GM21737 (cell line): ENCODE results near the gene ZBTB14.

Experiments
- ATAC-seq: cut with Tn5 transposase; IDR thresholded peaks from one replicate; pipeline ENCODE4 v1.9.1; 2021; ENCODE audit warnings: mild to moderate bottlenecking, moderate library complexity; ENCODE audit not compliant: unreplicated experiment

ZBTB14 gene

DNA sequence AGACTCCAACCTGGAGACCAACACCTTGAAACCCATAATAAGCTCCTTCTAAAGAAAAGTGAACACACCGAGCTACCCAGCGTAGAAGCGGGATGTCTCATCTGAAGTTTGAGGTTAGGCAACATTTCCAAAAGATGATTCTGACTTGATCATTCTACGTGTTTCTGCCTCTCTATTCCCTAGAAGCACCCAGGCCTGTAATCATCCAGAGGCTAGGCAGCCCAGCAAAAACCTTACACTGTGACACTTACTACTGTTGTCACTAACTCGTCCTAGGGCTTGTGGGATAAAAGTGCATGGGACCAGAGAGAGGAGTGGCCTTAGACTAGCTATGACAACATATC lies 1.4 kb downstream of the ZBTB14 start:
- ATAC-seq = no peak

DNA sequence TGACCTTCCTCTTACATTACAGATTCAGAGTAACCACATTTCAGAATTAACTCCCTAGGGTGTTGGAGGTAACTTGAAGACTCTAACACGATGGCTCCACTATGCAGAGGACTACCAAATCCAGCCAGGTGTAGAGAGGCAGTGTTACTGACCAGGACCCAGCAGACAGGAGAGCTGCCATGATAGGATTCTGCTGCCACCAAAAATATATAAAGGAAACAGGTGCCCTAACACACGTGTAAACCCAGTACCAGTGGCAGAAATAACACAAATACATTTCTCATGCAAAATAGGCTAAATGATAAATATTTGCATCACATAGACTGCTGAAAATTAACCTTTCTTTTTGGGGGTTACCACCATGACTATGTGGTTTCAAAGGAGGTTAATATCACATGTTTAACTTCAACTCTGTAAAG lies 7.0 kb downstream of the ZBTB14 start:
- peak; percentile 77 for ATAC-seq

DNA sequence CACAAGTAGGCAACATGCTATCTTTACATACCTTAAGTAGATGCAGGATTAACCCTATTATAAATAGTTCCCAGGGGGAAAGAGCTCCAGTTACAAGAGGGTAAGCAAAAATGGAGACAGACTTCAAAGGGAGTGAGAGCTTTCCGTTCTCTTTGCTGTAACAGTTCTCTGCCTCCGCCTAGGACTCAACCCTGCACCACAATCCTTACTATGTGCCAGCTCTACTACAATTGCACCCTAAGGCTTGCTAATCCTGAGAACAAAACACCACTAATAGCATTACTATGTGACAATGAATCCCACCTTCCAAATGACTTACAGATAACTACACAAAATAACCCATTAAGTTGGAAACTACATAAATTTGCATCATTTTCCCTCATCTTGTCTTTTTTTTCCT lies 7.7 kb downstream of the ZBTB14 start:
- no peak for ATAC-seq

DNA sequence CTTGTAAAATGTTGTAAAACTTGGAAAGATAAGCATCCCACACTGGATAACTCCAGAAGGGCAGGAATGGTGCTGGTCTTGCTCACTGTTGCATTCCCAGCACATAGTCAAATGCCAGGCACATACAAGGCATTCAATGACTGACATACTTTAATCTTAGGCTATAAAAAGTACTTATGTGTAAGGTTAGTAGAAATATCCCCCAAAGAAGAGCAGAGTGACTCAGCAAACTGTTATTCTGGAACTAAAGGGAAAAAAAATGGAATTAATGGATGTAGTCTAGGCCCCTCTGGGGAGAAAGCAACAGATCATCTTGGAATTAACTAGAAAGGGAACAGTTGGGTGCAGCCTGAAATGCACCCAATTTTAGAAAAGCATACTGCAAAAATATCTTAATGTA lies 9.0 kb downstream of the ZBTB14 start:
- no peak for ATAC-seq

DNA sequence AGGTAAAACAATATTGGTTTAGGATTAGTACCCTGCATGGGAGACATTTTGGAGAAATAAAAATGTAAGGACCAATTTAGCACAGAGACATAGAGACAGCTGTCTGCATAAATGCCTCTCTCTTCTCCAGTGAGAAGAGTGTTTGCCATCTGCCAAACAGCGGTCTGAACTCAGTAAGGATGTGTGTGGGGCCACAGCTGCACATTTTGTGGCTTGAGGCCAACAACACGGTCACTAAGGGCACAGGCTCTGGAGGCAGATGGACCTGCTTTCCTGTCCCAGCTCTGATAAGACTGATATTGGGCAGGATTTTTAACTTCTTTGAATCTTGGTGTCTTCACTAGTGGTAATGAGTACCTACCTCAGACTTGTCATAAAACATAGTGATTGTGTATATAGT lies 10.2 kb downstream of the ZBTB14 start:
- no peak for ATAC-seq

DNA sequence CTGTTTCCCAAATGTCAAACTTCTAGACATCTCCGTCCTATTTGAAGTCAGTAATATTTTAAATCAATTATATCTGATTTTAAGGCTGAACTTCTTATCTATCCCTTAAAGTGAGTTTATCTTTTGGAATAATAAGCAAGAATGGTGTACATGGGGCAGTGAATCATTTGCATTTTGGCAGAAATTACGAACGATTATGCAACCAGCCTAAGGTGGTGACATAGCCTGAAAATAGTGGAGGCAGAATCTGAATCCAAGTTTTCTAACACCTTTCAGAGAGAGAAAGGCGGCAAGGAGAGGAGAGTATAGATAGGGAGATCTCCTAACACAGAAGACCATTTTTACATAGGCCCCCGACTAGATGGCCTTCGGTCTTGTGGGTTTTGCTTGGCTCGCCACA lies 10.7 kb downstream of the ZBTB14 start:
- no peak for ATAC-seq

DNA sequence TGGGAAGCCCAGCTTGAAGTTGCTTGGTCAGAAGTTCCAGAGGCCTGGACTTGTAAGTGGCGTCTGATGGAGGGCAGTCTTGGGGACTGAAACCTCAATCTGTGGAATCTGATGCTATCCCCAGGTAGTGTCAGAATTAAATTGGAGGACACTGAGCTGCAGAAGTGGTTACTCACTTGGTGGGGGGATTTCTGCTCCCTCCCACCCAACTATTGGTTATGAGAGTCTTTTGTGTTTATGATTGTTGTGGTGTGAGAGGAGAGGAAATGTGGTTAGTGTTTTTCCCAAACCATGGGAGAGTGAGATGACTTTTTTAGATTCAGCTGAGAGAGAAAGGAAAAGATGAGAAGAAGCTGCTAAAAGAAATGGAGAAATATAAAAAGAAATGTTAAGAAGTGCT lies 12.8 kb downstream of the ZBTB14 start:
- ATAC-seq = no peak

DNA sequence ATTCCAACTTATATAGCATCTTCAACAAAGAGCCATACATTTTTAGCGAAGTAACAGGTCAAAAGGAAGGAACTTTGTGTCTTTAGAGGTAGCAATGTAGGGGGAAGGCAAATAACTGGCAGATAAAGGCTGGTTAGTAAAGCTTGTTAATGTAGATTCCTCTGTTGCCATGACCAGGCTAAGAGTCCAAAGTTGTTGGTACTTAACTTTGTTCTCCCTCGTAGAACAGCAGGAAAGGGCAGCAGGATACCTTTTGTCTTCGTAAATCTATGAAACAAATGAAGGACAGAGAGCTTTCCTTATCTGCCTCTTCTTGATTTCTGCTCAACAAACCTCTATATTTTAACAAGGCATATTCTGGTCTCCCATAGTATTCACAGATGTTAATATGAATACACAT lies 18.6 kb downstream of the ZBTB14 start:
- no peak for ATAC-seq

DNA sequence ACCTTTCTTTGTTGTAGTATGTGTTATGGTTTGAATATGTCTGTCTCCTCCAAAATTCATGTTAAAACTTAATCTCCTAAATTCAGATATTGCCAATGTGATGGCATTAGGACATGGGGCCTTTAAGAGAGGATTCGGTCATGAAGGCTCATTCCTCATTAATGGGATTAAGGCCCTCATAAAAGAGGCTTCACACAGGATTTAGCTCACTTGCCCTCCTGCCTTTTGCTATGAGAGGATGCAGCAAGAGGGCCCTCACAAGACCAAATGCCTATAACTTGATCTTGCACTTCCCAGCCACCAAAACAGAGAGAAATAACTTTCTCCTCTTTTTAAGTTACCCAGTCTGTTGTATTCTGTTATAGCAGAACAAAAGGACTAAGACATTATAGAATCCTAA lies 19.7 kb downstream of the ZBTB14 start:
- ATAC-seq = no peak

DNA sequence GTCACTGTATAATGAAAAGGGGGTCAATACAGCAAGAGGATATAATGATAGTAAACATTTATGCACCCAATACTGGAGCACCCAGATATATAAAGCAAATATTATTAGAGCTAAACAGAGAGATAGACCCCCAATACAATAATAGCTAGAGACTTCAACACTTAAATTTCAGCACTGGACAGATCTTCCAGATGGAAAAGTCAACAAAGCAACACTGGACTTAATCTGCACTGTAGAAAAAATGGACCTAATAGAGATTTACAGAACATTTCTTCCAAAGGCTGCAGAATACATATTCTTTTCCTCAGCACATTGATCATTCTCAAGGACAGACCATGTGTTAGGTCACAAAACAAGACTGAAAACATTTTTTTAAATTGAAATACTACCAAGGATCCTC lies 26.7 kb downstream of the ZBTB14 start:
- no peak for ATAC-seq

DNA sequence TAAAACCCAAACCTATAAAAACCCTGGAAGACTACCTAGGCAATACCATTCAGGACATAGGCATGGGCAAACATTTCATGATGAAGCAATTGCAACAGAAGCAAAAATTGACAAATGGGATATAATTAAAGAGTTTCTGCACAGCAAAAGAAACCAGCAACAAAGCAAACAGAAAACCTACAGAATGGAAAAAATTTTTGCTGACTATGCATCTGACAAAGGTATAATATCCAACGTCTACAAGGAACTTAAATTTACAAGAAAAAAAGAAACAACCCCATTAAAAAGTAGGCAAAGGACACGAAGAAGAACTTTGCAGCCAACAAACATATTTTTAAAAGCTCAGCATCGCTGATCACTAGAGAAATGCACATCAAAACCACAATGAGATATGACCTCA lies 28.8 kb downstream of the ZBTB14 start:
- no peak for ATAC-seq

DNA sequence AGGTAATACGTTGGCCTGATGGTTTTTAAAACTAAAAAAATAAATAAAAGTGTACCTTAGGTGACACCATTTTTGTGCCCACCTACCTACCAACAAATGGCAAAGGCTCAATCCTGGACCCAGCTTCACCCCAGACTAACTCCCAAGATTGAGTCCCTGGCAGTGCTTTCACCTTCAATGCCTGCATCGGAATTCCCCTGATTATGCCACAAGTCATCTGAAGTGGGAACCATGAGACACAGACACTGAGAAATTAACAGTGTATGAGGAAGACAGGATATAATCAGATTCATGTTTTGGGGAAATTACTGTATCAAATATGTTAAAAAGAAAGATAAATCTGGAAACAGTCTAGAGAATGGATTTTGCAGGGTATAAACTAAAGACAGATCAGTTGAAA lies 41.6 kb downstream of the ZBTB14 start:
- no peak for ATAC-seq

DNA sequence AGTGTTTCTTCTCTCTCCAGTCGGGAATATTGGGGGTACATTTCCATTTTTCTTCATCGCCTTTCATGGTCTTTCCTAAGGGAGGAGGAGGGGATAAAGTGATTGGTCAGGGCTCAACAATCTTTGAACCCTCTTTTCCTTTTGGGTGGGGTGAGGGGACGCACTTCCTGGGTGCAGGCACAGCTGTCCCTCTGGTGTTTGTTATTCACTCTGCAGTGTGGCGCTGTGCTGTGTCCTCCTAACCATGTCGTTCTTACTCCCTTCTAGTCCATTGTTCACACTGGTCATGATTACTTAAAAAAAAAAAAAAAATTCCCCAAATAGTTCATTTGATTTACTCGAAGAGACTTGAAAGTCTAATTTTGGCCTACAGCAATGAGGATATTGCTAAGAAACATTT lies 44.4 kb downstream of the ZBTB14 start:
- no peak for ATAC-seq

DNA sequence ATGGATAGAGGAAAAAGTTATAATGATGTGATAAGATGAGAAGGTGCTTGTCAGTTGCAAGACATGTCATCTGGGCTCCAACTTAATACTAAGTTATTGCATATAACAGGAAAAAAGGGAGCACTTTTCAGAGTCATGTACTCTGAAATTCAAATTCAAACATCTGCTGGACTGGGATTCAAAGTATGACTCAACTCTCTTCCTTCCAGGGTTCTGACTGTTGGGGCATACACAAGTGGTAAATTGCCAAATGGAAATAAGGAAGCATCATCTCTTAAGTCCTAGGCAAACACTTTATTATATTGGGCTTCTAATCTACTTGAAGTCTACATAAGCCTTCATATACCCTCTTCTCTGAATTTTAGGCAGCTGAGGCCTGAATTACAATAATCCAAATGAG lies 44.9 kb downstream of the ZBTB14 start:
- no peak for ATAC-seq

DNA sequence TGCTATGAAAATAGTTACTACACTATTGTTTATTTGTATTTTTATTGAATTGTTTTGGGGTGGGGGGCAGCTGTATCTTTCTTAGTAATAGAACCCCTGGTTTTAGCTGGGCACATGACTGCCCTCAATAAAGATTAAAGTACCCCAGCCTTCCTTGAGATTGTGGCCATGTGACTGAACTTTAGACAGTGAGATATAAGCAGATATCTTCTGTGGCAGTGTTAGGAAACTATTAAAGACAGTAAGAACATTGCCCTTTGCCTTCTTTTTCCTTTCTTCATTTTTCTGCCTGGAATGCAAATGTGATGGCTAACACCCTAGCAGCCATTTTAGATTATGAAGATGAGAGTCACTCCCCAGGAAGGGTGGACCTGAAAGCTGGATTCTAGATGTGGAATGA lies 50.6 kb downstream of the ZBTB14 start:
- no peak for ATAC-seq

DNA sequence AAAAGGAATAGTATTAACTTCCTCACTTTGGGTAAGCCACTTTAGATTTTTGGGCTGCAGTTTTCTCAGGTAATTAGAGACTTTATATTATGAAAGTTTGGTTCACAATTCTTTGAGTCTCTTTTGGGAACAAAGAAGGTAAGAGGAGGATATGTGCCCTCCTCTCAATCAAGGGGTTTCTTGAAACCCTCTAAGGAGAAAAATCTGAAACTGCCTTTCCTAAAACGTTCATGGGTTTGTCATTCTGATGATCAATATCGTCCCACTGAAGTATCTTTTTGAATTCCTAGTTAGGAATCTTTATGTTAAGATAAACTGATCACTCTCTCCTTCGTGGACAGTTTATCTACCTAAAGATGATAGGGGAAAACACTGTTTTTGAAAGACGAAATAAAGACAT lies 56.1 kb downstream of the ZBTB14 start:
- ATAC-seq = no peak
